ENCODE data around the gene GPHN. TPM values are rescaled to one million over a fixed set of nuclear protein-coding genes. Genes with fewer than 3 reads are reported as not detected.

Gene GPHN
- total RNA-seq, 1 experiment from 2014 or later, result 4.1 TPM

DNA sequence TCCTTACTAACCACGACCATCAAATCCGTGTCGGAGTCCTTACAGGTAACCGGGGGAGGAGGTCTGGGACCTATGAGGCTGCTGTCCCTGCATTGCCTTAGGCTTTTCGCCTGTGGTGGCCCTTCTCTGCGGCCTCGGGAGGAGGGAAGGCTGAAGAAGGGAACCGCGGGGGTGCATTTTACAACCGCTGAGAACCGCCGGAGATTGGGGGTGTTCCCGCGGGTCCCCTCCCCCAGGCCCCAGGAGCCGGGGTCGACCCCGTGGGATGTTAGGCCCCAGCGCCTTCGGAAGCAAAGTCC, 549 bp downstream of the GPHN start:
- no peak overlapping the region for H3K27ac ChIP-seq (ENCODE audit: low read length)
- peak overlapping the region; percentile 74 for H3K4me3 ChIP-seq (ENCODE audit: low read length)
- no peaks in the 10 kb centered on the region for H3K9me3 ChIP-seq (ENCODE audit: low read length)
- H3K4me2 ChIP-seq (ENCODE audit: low read depth, low read length, poor library complexity, severe bottlenecking), result peak overlapping the region; percentile 77
- H3K4me1 ChIP-seq (ENCODE audit: low read length), result peaks cover 27% of the 10 kb centered on the region
- H3K9ac ChIP-seq (ENCODE audit: low read length), result peak overlapping the region; percentile 72
- peaks cover 13% of the 10 kb centered on the region for H4K20me1 ChIP-seq (ENCODE audit: insufficient read depth, low read depth, low read length)
- H3K79me2 ChIP-seq (ENCODE audit: low read length), result no peaks in the 10 kb centered on the region
- no peak for DNase-seq
- no peaks in the 10 kb centered on the region for H3K27me3 ChIP-seq (ENCODE audit: low read length)
- H3K9me2 ChIP-seq (replicated peaks; ENCODE audit: insufficient read depth, low read length), result no peaks in the 10 kb centered on the region
- H2AFZ ChIP-seq (ENCODE audit: low read length), result peak overlapping the region; percentile 99
- no peaks in the 10 kb centered on the region for H3K36me3 ChIP-seq (ENCODE audit: insufficient read depth, low read length)

DNA sequence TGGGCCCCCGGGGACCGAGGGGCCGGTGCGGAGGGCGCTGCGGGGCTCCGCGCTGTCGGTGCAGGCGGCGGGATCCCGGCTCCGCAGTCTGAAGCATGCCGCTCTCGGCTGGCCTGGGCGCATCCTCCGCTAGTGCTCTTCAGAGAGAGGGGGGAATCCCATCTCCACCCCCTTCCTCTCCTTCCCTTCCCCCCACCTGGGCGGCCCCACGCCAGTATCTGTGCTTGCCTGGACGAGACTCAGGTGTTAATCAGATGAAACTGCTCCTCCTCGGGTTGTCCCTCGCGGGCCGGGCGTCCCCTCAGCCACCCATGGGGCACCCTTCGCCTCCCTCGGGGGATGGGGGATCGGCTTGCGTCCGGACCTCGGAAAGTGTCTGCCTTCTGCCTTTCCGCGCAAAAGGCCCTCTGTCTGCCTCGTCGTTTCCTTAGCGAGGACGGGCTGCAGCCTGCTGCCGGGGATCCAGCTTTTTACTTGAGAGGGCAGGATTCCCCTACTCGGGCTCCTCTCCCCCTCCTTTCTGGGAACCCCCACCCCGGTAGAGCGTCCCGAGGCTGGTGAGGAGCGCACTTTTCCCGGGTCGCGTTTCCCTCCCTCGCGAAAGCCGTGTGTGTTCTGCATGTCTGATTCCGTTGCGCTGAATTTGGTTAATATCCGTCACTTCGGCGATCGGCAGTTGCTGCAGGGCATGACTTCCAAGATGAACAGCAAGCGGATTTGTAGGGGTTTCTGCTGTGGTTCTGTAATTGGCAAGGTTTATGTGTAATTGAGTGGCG, 1.1 kb downstream of the GPHN start:
- Histone ChIP-seq H3K79me2 (ENCODE audit: low read length) (no peaks in the 10 kb centered on the region), H3K4me2 (ENCODE audit: low read depth, low read length, poor library complexity, severe bottlenecking) (peak overlapping the region; percentile 77), H3K4me3 (ENCODE audit: low read length) (peak overlapping the region; percentile 74)

DNA sequence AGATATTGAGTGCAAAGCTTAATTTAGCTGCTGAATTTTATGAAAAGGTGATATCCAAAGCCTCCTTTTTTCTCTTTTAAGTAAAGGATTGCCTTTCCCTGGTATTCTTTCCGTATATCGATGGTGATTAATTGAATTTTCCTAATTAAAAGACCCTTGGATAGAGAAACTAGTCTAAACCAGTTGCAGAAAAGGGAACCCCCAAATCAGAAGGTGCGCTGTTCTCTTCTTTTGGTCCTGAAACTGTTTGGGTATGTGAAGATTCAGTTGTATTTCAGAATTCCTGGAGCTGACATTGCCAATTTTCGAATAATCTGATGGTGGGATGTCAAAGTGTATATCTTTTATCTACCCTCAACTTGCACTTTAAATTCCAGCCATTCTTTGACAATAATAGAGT, 1.9 kb downstream of the GPHN start:
- peaks cover 30% of the 10 kb centered on the region for H3K4me1 ChIP-seq (ENCODE audit: low read length)
- no peak for DNase-seq
- no peaks in the 10 kb centered on the region for H3K27me3 ChIP-seq (ENCODE audit: low read length)
- no peak overlapping the region for H2AFZ ChIP-seq (ENCODE audit: low read length)
- peaks cover 13% of the 10 kb centered on the region for H4K20me1 ChIP-seq (ENCODE audit: insufficient read depth, low read depth, low read length)
- no peak overlapping the region for H3K27ac ChIP-seq (ENCODE audit: low read length)
- no peak overlapping the region for H3K4me3 ChIP-seq (ENCODE audit: low read length)
- no peaks in the 10 kb centered on the region for H3K9me3 ChIP-seq (ENCODE audit: low read length)
- H3K36me3 ChIP-seq (ENCODE audit: insufficient read depth, low read length), result no peaks in the 10 kb centered on the region
- no peaks in the 10 kb centered on the region for H3K9me2 ChIP-seq (replicated peaks; ENCODE audit: insufficient read depth, low read length)
- no peak overlapping the region for H3K9ac ChIP-seq (ENCODE audit: low read length)
- H3K4me2 ChIP-seq (ENCODE audit: low read depth, low read length, poor library complexity, severe bottlenecking), result no peak overlapping the region
- H3K79me2 ChIP-seq (ENCODE audit: low read length), result no peaks in the 10 kb centered on the region

More for the DNA sequence above, 1.1 kb downstream of the GPHN start:
- Histone ChIP-seq H3K4me1 (ENCODE audit: low read length) (peaks cover 27% of the 10 kb centered on the region), H4K20me1 (ENCODE audit: insufficient read depth, low read depth, low read length) (peaks cover 13% of the 10 kb centered on the region), H3K9me2 (replicated peaks; ENCODE audit: insufficient read depth, low read length) (no peaks in the 10 kb centered on the region), H3K9ac (ENCODE audit: low read length) (peak overlapping the region; percentile 72), H2AFZ (ENCODE audit: low read length) (peak overlapping the region; percentile 99), H3K9me3 (ENCODE audit: low read length) (no peaks in the 10 kb centered on the region), H3K36me3 (ENCODE audit: insufficient read depth, low read length) (no peaks in the 10 kb centered on the region), H3K27ac (ENCODE audit: low read length) (no peak overlapping the region), H3K27me3 (ENCODE audit: low read length) (no peaks in the 10 kb centered on the region)
- DNase-seq, result peak; percentile 48

DNA sequence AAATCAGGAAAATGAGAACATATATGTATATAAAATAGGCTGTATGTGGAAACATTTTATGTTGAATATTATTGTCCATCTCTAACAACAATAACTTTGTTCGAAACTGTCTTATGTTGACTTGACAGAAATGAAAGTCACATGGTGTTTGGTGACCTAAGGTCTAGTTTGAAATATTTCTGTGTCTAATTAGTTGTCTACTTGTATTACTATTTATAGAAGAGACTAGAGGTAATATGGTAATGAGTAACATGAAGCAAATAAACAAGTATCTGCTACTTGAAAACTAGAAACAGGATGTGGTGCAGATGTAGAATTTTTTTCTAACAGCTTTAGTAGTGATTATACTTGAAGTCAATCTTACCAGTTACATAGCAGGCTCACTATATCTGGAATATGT, 3.9 kb downstream of the GPHN start:
- no peak overlapping the region for H3K4me3 ChIP-seq (ENCODE audit: low read length)
- H3K9ac ChIP-seq (ENCODE audit: low read length), result no peak overlapping the region
- no peak overlapping the region for H2AFZ ChIP-seq (ENCODE audit: low read length)
- no peaks in the 10 kb centered on the region for H3K9me2 ChIP-seq (replicated peaks; ENCODE audit: insufficient read depth, low read length)
- H4K20me1 ChIP-seq (ENCODE audit: insufficient read depth, low read depth, low read length), result peaks cover 13% of the 10 kb centered on the region
- H3K27me3 ChIP-seq (ENCODE audit: low read length), result no peaks in the 10 kb centered on the region
- no peak for DNase-seq
- H3K9me3 ChIP-seq (ENCODE audit: low read length), result no peaks in the 10 kb centered on the region
- no peak overlapping the region for H3K4me2 ChIP-seq (ENCODE audit: low read depth, low read length, poor library complexity, severe bottlenecking)
- no peak overlapping the region for H3K27ac ChIP-seq (ENCODE audit: low read length)
- peaks cover 33% of the 10 kb centered on the region for H3K4me1 ChIP-seq (ENCODE audit: low read length)
- H3K79me2 ChIP-seq (ENCODE audit: low read length), result no peaks in the 10 kb centered on the region
- no peaks in the 10 kb centered on the region for H3K36me3 ChIP-seq (ENCODE audit: insufficient read depth, low read length)

DNA sequence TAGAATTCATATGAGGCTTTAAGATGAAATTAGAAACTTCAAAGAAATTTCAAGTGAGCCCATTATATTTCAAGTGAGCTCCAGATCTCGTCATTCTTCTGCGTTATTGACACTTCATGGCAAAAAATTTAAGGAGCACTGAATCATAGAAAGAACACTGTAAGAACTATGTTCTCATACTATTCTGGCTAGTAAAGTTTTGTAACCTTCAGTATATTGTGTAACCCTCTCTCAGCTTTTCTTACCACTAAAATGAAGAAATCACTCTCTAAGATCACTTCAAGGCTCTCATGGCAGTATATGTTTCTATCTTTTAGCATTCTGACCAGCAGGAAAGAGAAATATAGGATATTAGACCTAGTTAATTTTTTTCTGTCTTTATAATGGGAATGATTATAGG, 6.3 kb downstream of the GPHN start:
- no peak overlapping the region for H2AFZ ChIP-seq (ENCODE audit: low read length)
- H3K27me3 ChIP-seq (ENCODE audit: low read length), result no peaks in the 10 kb centered on the region
- no peak overlapping the region for H3K9ac ChIP-seq (ENCODE audit: low read length)
- no peak overlapping the region for H3K4me2 ChIP-seq (ENCODE audit: low read depth, low read length, poor library complexity, severe bottlenecking)
- H3K27ac ChIP-seq (ENCODE audit: low read length), result no peak overlapping the region
- peaks cover 13% of the 10 kb centered on the region for H4K20me1 ChIP-seq (ENCODE audit: insufficient read depth, low read depth, low read length)
- H3K36me3 ChIP-seq (ENCODE audit: insufficient read depth, low read length), result no peaks in the 10 kb centered on the region
- H3K79me2 ChIP-seq (ENCODE audit: low read length), result no peaks in the 10 kb centered on the region
- H3K4me3 ChIP-seq (ENCODE audit: low read length), result no peak overlapping the region
- peaks cover 12% of the 10 kb centered on the region for H3K4me1 ChIP-seq (ENCODE audit: low read length)
- DNase-seq, result no peak
- H3K9me2 ChIP-seq (replicated peaks; ENCODE audit: insufficient read depth, low read length), result no peaks in the 10 kb centered on the region
- peaks cover 3% of the 10 kb centered on the region; the same call in 1 of the 2 replicates for H3K9me3 ChIP-seq (ENCODE audit: low read length)

DNA sequence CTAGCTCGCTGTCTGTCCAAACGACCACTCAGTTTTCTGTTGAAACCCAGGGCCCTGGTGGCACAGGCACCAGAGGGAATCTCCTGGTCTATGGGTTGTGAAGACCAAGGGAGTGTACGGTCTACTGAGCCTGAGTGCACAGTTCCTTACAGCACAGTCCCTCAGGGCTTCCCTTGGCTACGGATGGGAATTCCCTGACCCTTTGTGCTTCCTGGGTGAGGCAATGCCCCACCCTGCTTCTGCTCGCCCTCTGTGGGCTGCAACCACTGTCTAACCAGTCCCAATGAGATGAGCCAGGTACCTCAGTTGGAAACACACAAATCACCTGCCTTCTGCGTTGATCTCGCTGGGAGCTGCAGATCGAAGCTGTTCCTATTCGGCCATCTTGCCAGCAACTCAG, 22.6 kb downstream of the GPHN start:
- H2AFZ ChIP-seq (ENCODE audit: low read length), result no peak overlapping the region
- H3K9me3 ChIP-seq (ENCODE audit: low read length), result no peaks in the 10 kb centered on the region
- no peaks in the 10 kb centered on the region for H3K9me2 ChIP-seq (replicated peaks; ENCODE audit: insufficient read depth, low read length)
- no peak overlapping the region for H3K4me3 ChIP-seq (ENCODE audit: low read length)
- no peaks in the 10 kb centered on the region for H3K27me3 ChIP-seq (ENCODE audit: low read length)
- no peak overlapping the region for H3K27ac ChIP-seq (ENCODE audit: low read length)
- H3K4me2 ChIP-seq (ENCODE audit: low read depth, low read length, poor library complexity, severe bottlenecking), result no peak overlapping the region
- no peak for DNase-seq
- 0 out of 2 replicates have a peak, but pooled peaks cover 5% of the 10 kb centered on the region for H4K20me1 ChIP-seq (ENCODE audit: insufficient read depth, low read depth, low read length)
- H3K9ac ChIP-seq (ENCODE audit: low read length), result no peak overlapping the region
- no peaks in the 10 kb centered on the region for H3K36me3 ChIP-seq (ENCODE audit: insufficient read depth, low read length)
- no peaks in the 10 kb centered on the region for H3K79me2 ChIP-seq (ENCODE audit: low read length)
- H3K4me1 ChIP-seq (ENCODE audit: low read length), result no peaks in the 10 kb centered on the region

DNA sequence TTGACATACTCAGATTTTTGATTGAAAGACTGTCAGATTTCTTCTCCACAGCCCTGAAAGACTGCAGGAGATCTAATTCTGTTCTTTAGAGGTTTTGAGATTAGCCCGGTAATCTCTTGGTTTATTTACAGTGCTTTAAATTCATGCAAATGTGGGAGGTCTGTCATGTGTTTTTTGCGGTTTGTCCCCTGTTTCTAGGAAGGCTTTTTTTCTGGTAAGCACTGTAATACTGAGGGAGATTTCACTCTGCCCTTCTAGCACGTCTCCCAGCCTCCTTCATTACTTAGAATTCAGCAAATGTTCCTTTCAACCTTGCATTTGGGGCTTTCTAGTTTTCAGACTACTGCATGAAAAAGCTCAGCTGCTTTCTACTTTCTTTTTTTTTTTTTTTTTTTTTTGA, 31.1 kb downstream of the GPHN start:
- no peak for DNase-seq

DNA sequence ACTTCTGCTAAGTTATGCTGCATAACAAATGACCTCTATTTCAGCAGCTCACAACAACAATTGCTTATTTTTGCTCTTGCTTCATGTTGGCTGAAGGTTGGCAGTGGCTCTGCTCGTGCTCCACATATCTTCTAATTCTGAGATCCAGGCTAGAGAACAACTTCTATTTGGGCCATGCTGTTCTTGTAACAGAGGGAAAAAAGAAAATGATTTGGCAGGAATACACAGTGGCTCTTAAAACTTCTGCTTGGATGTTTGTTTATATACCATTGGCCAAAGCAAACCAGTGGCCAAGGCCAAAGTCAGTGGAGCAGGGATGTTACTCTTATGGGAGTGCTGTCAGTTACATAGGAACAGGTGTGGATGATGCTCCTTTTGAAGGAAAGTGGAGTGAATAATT, 32.1 kb downstream of the GPHN start:
- Histone ChIP-seq H3K4me3 (ENCODE audit: low read length) (no peak overlapping the region), H3K9me2 (replicated peaks; ENCODE audit: insufficient read depth, low read length) (no peaks in the 10 kb centered on the region)

More for the DNA sequence above, 31.1 kb downstream of the GPHN start:
- H4K20me1 ChIP-seq (ENCODE audit: insufficient read depth, low read depth, low read length), result 0 out of 2 replicates have a peak, but pooled peaks cover 5% of the 10 kb centered on the region
- H2AFZ ChIP-seq (ENCODE audit: low read length), result no peak overlapping the region
- H3K4me2 ChIP-seq (ENCODE audit: low read depth, low read length, poor library complexity, severe bottlenecking), result no peak overlapping the region
- no peak overlapping the region for H3K9ac ChIP-seq (ENCODE audit: low read length)
- no peaks in the 10 kb centered on the region for H3K9me2 ChIP-seq (replicated peaks; ENCODE audit: insufficient read depth, low read length)
- no peak overlapping the region for H3K27ac ChIP-seq (ENCODE audit: low read length)
- no peak overlapping the region for H3K4me3 ChIP-seq (ENCODE audit: low read length)
- H3K9me3 ChIP-seq (ENCODE audit: low read length), result no peaks in the 10 kb centered on the region
- H3K79me2 ChIP-seq (ENCODE audit: low read length), result no peaks in the 10 kb centered on the region
- H3K36me3 ChIP-seq (ENCODE audit: insufficient read depth, low read length), result no peaks in the 10 kb centered on the region
- no peaks in the 10 kb centered on the region for H3K4me1 ChIP-seq (ENCODE audit: low read length)
- H3K27me3 ChIP-seq (ENCODE audit: low read length), result no peaks in the 10 kb centered on the region

More for the DNA sequence above, 32.1 kb downstream of the GPHN start:
- H3K27me3 ChIP-seq (ENCODE audit: low read length), result no peaks in the 10 kb centered on the region
- DNase-seq, result no peak
- H3K9ac ChIP-seq (ENCODE audit: low read length), result no peak overlapping the region
- H3K27ac ChIP-seq (ENCODE audit: low read length), result no peak overlapping the region
- no peaks in the 10 kb centered on the region for H3K4me1 ChIP-seq (ENCODE audit: low read length)
- no peaks in the 10 kb centered on the region for H3K79me2 ChIP-seq (ENCODE audit: low read length)
- H4K20me1 ChIP-seq (ENCODE audit: insufficient read depth, low read depth, low read length), result 0 out of 2 replicates have a peak, but pooled peaks cover 5% of the 10 kb centered on the region
- no peaks in the 10 kb centered on the region for H3K9me3 ChIP-seq (ENCODE audit: low read length)
- no peak overlapping the region for H3K4me2 ChIP-seq (ENCODE audit: low read depth, low read length, poor library complexity, severe bottlenecking)
- no peak overlapping the region for H2AFZ ChIP-seq (ENCODE audit: low read length)
- H3K36me3 ChIP-seq (ENCODE audit: insufficient read depth, low read length), result no peaks in the 10 kb centered on the region
